GM19438 (cell line): Measurements from ENCODE around the gene PRR7.

Experiments
- ATAC-seq: cut with Tn5 transposase; IDR thresholded peaks from one replicate; pipeline ENCODE4 v1.9.1; 2021; ENCODE audit warnings: low read depth; ENCODE audit not compliant: unreplicated experiment

Gene PRR7

DNA sequence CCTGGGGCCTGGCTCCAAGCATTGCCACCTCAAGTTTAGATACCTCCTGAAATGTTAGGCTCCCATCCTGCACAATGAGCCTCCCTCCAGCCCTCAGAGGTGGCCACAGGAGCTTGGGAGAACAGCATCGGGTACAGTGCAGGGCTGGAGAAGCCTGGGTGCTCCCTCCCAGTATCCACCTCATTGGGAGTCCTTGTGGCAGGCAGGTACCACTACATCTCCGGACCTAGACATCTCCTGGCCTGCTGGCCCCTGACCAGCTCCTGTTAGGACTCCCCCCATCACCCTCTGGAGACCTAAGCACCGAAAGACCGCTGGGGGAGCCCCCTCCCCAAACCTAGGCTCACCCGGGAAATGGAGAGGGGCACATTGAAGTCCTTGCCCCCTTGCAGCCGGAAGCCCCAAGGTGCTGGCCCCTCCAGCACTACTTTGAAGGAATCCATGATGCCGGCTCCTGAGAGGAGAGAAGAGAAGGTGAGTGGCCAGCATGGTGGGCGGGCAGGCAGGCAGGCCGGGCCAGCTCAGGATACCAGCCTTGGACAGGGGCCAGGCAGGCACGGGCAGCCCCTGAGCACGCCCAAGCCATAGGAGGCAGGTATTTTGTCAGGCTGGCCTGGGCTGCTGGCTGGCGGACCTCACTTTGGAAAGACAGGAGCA lies 49.6 kb downstream of the PRR7 start:
- ATAC-seq = no peak

DNA sequence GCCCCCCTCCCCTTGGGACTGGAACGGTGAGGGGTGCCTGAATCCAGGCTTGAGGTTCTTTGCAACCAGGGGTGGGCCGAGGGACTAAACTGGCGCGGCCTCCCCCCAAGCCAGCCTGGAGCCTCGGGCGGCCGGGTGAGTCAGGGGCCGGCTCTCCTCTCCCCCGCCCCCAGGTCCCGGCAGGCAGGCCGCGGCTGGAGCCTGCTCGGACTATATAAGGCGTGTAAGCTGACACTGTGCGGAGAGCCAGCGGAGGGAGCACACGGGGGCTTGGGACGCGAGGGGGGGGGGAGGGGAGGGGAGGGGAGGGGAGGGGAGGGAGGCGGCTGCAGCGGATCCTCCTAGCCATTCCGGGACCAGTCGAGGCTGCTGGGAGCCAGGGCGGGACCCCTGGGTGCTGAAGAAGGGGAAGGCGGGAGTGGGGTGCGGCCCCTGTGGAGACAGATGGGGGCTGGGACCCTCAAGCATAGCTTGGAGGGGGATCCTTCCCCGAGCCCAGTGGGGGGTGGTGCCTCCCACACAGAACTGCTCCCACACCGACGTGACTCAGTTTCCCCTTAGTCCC lies 50.2 kb downstream of the PRR7 start:
- no peak for ATAC-seq

DNA sequence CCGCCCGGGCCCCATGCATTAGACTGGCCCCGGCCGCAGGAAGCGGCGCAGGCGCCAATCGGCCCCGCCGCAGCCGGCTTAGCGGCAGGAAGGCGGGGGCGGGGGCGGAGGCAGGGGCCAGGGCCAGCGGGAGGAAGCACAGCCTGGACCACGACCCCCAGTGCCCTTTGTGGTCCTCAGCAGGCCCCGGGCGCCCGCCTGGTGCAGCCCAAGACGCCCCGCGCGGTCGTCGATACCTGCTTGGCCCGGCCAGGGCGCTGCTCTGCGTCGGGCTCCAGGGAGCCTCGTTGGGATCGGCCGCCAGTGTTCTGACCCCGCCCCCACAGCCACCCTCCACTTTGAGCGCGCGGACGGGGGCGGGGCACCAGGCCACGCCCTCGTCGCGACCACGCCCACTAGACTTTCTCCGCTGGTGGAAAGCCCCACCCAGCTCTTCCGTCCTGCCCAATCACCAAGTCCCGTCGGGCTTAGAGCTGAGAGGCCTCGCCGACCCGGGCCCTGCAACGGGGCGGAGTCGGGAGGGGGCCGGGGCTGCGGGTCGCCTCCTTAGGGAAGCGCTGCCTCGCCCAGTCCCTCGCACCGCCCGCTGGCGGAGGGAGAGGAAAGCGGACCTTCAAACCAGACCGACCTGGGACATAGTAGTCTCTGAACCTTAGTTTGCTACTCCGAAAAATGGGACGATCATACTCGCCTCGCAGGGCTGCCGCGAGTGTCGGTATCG lies 50.8 kb downstream of the PRR7 start, which contains the start of gene PDLIM7:
PDLIM7 (minus strand) TSS at position 313 of the 721 bp plus-strand sequence. CDS start 1,092 bp downstream, outside the sequence.
- peak; percentile 68 for ATAC-seq

DNA sequence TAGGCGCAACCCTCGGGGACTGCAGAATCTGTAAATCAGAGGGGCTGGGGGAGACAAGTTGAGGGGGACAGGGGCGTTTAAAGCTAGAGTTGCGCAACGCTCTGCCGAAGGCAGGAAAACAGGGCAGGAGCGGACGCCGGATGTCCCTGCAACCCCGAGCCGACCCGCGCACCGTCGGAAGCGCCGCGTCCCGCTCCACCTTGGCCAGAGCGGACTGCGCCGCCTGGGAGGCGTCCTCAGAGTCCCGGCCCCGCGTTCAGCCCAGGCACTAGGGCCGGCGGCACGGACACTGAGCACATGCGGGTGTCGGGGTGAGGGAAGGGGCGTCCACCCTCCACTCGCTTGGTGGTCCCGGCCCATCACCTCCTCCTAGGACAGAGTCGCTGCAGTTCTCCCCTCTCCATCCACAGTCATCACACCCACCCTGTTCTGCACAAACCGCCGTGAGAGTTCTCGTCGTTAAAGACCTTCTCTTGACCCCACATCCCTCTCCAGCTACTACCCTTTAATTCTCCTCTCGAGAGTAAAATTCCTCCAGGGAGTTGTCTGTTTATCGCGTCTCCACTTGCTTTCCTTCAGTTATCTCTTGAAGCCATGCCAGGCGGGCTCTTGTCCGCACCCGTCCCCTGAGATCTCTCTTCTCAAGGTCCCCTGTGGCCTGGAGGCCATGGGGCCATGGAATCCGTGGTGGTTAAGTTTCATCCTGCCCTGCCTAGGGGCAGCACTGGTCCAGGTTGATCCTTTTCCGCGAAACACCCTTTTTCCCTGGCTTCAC lies 51.6 kb downstream of the PRR7 start:
- ATAC-seq = no peak

DNA sequence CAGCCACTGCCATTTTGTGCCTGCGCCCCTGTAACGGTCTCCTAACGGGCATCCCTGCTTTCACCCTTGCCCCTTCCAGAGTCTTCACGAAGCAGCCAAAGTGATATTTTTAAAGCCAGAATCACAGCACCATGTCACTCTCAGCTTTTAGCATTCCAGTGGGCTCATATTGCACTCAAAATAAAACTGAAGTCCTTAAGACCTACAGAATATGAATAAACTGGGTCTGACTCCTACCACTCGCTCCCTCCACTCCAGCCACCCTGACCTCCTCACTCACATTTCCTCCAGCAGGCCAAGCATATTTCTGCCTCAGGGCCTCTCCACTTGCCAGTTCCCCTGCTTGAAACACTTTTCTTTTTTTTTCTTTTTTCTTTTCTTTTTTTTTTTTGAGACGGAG lies 53.2 kb downstream of the PRR7 start:
- no peak for ATAC-seq

GRCh38 chr5:177500685-177501522 lies 54.3 kb downstream of the PRR7 start:
- ATAC-seq = no peak

GRCh38 chr5:177501874-177502678 lies 55.5 kb downstream of the PRR7 start:
- no peak for ATAC-seq

DNA sequence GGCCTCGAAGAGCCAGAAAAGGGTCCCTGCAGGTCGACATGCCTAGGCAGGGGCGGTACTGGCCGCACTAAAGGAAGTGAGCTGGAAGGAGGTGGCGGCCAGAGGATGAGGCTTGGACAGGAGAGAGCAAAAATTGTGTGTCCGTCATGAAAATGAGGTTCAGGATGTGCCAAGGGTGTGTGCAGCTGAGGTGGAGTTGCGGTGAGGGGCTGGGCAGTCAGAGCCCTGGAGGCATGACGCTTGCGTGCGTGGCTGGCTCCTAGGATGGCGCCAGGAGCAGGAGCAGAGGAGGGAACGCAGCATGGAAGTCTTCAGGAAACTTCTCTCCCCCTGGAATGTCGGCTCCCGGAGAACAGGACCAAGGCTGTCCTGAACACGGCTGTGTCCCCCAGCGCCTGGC lies 56.3 kb downstream of the PRR7 start:
- ATAC-seq = no peak

- no peak for ATAC-seq
Observed at GRCh38 chr5:177503351-177504085, 56.9 kb downstream of the PRR7 start.

- no peak for ATAC-seq
Observed at GRCh38 chr5:177504086-177505056, 57.8 kb downstream of the PRR7 start.

GRCh38 chr5:177505075-177505474 lies 58.5 kb downstream of the PRR7 start:
- ATAC-seq = no peak
